Urothelium cell line (cell line): Measurements from ENCODE around the gene NFIC.
"Not testable (repeated sequence)": the region's sequence is repeated elsewhere in the genome, so short reads cannot be mapped to it uniquely, and the experiment has no call there.

ENCODE experiments used
- DNase-seq: peaks from one replicate; pipeline ENCODE4 v3.0.0; 2011; ENCODE audit warnings: low spot score, mixed read lengths
- FAIRE-seq: peaks from 2 replicates; lab custom pipeline; 2011; peaks lifted over from hg19 to GRCh38; lab: Jason Lieb, UNC

The NFIC gene

GRCh38 chr19:3505598-3506383 is 139.4 kb downstream of the NFIC start, which contains the start of gene FZR1:
Gene FZR1, plus strand, starts transcription at chr19:3506311. Its CDS starts 16,679 bp downstream, at chr19:3522990.
- FAIRE-seq (peak; percentile 46), DNase-seq (peak; percentile 97)

- FAIRE-seq (no peak), DNase-seq (no peak)
These were observed 140.3 kb downstream of the NFIC start for GRCh38 chr19:3506384-3507340.

- DNase-seq (peak; percentile 17), FAIRE-seq (no peak)
These were observed 141.2 kb downstream of the NFIC start for GRCh38 chr19:3507371-3508120.

- FAIRE-seq, DNase-seq: not testable (repeated sequence)
These were observed 141.8 kb downstream of the NFIC start for GRCh38 chr19:3508121-3508661.

- DNase-seq (no peak), FAIRE-seq (no peak)
These were observed 142.6 kb downstream of the NFIC start for GRCh38 chr19:3508771-3509535.

- DNase-seq (peak; percentile 36), FAIRE-seq (no peak)
These were observed 143.2 kb downstream of the NFIC start for GRCh38 chr19:3509566-3509989.

- DNase-seq (no peak), FAIRE-seq (no peak)
These were observed 144.3 kb downstream of the NFIC start for GRCh38 chr19:3510727-3511126.

- DNase-seq: no peak
- FAIRE-seq: no peak
These were observed 145.3 kb downstream of the NFIC start for GRCh38 chr19:3511506-3512251.

GRCh38 chr19:3512562-3513228 is 146.3 kb downstream of the NFIC start:
- no peak for FAIRE-seq
- no peak for DNase-seq

- FAIRE-seq (no peak), DNase-seq (no peak)
These were observed 147.1 kb downstream of the NFIC start for GRCh38 chr19:3513229-3514140.

GRCh38 chr19:3514930-3515329 is 148.5 kb downstream of the NFIC start:
- no peak for FAIRE-seq
- no peak for DNase-seq

GRCh38 chr19:3515891-3516422 is 149.6 kb downstream of the NFIC start:
- no peak for FAIRE-seq
- DNase-seq: no peak

GRCh38 chr19:3516675-3517207 is 150.4 kb downstream of the NFIC start:
- FAIRE-seq (no peak), DNase-seq (no peak)

GRCh38 chr19:3517638-3518037 is 151.3 kb downstream of the NFIC start:
- DNase-seq: no peak
- no peak for FAIRE-seq

- FAIRE-seq (no peak), DNase-seq (no peak)
These were observed 151.9 kb downstream of the NFIC start for GRCh38 chr19:3518255-3518654.

- FAIRE-seq (no peak), DNase-seq (no peak)
These were observed 152.3 kb downstream of the NFIC start for GRCh38 chr19:3518659-3519058.
